Dermis blood vessel endothelial cell (primary cell): ENCODE results near the gene CDH12. TPM values are rescaled to one million over a fixed set of nuclear protein-coding genes. Genes with fewer than 3 reads are reported as not detected.

ENCODE experiments used
- DNase-seq: peaks from one replicate; pipeline ENCODE4 v3.0.0; 2010
- total RNA-seq: library from RNA; depleted of rRNA; stranded (reverse); fragments of >200 nt; gene quantifications from 2 replicates; pipeline ENCODE4 v1.2.3, GENCODE V29; 2014

The CDH12 gene
- total RNA-seq, 1 donor from 2014 or later, result not detected

DNA sequence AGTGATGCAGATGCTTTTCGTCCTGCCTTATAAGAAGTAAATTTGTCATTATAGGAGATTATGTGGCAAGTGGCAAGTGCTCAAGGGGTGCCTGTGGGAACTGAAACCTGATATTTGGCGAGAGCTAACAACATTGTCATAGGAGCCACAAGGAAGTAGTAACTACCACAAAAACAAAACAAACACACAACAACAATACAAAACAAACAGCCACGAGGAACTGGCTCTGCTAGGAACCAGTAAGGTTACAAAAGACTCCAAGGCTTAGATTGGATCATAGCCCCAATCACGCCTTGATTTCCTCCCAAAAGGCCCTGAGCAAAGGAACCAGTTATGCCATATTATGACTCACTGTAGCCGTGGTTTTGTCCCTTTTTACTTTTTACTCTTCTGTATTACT lies 1045.2 kb downstream of the CDH12 start:
- no peak for DNase-seq

DNA sequence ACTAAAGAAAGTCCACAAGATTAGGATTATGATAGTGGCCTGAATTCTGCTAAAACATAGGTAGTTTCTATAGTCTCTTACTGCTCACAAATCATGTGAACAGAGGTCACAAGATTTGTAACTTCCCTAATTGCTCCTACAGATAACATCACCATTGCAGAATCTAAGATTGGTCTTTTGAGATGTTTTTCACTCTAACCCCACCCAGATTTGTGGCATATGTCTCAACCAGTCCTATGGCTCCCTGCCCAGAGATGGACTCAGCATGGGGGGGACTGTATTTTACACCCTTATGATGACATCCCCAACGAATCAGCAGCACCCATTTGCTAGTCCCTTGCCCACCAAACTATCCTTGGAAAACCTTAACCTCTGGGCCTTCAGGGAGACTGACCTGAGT lies 1046.2 kb downstream of the CDH12 start:
- DNase-seq, result no peak

DNA sequence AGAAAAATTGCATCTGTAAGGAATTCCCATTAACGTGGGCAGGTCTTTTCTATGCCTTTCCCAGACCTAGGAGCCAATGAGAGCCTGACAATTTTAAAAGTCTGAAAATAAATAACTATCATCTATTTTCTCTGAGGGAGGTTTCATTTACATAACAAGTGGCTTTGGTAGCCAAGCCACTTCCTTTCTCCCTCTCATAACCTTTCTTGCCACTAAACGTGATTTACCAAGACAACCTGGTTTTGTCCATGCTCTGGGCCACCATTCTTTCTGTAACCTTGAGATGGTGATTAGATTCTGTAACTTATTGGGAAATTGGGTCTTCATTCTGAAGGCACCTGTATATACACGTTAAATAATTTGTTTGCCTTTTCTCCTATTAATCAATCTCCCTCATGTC lies 1046.9 kb downstream of the CDH12 start:
- no peak for DNase-seq

DNA sequence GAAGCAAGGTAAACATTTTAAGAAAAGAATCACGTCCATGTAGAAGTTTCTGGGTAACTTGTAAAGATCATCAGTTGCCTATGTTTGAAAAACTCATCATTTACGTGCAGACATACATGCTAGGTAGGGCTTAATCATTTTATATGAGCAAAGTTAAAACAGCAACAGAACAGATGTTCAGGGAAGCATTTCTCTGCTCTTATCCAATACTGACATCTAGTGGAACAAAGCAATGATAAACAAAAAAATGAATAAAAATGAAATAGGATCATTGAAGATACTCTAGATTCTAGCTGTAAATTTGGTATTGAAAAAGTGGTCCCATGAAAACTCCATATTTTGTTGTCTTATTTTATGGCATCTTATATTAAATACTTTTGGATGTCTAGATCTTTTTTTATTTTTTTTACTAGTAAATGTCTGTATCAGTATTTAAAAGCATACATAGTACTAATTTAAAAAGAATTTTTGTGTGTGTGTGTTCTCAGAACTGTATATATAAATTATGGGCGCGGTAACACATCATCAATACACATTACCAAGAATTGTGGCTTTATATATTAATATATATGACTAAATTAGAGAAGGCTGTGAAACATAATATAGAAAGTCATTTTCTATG lies 1050.2 kb downstream of the CDH12 start:
- DNase-seq, result peak; percentile 33

DNA sequence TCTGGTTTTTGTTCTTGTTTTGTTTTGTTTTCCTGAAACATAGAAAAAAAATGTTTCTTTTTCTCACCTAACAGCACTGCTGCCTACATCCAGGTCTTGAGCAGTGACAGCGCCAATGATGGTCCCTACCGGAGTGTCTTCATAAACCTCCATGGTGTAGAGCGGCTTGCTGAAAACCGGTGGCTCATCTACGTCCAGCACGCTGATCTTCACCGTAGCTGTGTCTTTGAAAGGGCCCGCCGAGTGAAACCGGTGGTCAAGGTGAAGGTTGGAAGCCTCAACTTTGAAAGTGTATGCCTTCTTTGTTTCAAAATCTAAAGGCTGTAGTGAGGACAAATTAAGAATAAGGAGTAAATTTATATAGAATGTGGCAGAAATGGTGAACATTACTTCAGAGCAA lies 1051.0 kb downstream of the CDH12 start:
- no peak for DNase-seq

DNA sequence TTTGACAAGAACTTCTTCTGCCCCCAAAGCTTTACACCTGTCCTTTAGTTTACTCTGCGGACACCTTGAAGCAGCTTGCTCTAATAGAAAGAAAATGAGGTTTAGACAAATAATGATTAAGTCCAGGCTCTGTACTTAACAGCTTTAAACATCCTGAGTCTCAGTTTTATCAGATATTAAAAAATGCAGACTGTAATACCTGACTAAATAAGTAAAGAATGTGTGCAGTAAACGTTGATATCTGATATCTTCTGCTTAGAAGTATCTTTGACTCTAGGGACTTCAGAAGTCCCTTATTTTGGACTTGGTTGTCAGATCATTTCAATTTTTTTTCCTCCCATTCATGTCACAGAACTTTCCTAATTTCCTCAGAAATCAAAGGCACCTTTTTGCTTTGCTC lies 1060.4 kb downstream of the CDH12 start:
- DNase-seq, result no peak

DNA sequence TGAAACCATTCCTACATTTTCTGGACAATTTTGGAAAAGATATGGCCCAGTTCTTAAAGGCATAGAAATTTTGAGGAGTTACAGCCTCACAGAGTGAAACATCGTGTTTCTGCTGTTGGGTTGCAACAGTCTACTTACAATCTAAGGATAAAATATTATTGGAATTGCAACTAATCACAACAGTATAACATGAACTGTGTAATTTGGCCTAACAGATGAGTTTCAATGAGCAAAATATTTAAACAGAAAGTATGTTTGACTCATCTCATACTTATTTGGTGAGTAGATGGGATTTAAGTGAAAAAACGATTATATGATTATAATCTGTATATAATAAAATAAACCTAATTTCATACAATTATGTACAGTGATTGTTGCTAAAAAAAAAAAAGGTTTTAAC lies 1061.8 kb downstream of the CDH12 start:
- no peak for DNase-seq

DNA sequence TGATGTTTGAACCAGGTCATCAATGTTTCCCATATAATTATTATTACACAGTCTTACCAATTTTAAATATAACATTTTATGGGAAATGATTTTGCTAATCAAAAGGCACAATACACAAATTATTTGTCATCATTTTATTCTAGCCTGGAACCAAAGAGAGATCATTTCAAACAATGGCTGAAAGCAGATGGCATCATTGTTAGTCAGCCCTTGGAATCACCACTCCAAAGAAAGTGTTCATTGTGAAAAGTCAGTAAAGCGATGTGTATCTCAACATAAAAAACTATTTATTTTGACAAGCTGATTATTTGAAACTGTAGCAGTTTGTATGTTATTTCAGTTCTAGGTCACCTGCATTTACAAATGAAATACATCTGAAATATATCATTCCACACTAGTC lies 1068.7 kb downstream of the CDH12 start:
- DNase-seq, result no peak

DNA sequence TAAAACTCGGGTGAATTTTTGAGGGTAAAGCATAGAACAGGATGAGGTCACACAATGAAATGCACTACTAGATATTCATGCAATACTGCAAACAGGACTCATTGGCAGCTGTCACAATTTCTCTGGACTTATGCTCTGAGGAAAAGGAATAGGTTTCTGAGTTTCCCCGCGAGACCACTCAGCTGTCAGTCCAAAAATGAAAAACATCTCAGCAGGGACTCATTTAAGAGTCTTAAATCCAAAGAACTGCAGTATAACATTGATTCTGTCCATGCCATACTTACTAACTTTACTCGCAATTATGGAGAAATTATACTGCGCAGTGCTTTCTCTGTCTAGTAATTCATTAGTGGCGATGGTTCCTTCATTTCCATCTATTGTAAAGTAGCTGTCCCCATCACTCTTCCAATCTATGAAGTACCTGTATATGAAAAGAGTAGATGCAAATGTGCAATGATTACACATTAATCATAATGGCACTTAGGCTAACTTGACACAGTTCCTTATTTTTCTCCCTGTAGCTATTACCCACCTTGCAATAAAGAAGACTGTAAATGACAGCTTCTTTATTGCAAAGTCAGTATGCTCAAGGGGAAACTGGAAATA lies 1070.0 kb downstream of the CDH12 start:
- no peak for DNase-seq

DNA sequence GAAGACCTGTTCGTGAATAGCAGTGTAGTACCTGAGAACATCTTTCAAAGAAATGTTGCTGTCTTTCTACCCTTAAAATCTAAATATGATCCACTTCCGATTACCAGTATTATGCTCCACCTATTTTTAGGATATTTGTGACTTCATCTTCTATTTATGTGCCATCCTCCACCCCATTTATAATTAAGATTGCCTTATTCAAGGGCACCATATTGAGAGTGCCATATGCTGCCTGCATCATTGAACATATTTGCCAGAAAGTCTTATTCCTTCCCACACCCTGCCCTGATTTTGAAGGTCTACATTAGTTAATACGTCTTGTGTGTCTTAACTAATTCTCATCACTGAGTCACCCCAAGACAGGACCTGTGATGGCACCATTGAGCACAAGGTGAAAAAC lies 1076.7 kb downstream of the CDH12 start:
- no peak for DNase-seq

DNA sequence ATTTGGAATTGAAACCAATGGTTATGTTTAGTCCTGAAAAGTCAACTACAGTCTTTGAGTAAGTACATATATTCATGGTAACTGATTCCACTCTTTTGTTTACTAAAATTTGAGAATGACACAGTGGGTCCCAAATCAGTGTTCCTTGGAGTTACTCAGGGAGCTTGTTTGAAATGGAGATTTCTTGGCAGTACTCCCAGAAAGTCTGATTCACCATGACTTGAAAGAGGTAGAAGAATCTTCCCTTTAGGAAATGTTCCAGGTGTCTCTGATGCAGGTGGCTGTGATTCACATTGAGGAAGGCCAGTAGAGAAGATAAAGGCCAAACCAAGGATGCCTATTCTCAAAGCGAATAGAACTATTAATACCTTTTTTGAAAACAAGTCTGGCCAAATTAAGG lies 1078.3 kb downstream of the CDH12 start:
- no peak for DNase-seq

DNA sequence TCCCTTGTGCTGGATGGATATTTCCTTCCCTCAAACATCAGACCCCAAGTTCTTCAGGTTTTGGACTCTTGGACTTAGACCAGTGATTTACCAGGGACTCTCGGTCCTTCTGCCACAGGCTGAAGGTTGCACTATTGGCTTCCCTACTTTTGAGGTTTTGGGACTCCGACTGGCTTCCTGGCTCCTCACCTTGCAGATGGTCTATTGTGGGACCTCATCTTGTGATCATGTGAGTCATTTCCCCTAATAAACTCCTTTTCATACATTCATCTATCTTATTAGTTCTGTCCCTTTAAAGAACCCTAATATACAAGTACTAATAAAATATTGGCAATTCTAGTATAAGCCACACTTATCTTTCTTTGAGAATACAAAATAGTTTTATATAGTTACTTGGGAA lies 1078.9 kb downstream of the CDH12 start:
- DNase-seq, result no peak

DNA sequence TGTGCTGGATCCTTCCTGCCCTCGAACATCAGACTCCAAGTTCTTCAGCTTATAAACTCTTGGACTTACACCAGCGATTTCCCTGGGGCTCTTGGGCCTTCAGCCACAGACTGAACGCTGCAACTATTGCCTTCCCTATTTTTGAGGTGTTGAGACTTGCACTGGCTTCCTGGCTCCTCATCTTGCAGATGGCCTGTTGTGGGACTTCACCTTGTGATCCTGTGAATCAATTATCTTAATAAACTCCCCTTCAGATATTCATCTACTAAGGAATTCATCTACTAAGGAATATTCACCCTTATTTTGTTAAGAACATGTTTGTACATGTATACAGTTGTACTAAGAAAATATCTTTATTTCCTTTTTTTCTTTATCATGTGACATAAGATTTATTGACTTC lies 1079.7 kb downstream of the CDH12 start:
- DNase-seq, result no peak

DNA sequence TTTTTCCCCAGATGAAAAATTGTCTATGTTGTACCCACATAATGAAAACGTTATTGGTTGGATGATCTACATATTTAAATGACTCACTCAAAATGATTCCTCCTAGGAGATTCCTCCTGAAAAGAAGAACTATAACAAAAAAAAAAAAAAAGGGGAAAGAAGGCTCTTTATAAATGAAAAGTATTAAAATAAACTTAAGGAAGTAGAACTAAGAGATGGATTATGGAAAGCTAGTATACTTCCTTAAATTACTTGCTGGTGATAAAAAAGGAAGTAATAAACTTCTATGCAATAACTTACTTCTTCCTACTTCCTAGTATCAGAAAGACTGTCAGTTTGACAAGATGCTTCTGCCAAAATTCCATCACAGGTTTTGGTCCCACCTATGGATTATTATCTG lies 1087.7 kb downstream of the CDH12 start:
- DNase-seq, result no peak

DNA sequence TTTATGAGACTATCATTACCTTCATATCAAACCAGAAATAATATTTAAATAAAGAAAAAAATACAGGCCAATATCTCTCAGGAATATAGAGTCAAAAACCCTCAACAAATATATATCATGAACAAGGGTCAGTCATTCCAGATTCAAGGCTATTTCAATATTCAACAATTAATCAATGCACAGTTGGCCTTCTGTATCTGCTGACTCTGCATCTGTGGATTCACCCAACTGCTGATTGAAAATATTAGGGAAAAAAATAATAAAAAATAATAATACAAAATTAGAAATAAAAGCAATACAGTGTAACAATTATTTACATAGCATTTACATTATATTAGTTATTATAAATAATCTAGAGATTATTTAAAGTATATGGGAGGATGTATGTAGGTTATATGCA lies 1114.0 kb downstream of the CDH12 start:
- DNase-seq, result no peak

DNA sequence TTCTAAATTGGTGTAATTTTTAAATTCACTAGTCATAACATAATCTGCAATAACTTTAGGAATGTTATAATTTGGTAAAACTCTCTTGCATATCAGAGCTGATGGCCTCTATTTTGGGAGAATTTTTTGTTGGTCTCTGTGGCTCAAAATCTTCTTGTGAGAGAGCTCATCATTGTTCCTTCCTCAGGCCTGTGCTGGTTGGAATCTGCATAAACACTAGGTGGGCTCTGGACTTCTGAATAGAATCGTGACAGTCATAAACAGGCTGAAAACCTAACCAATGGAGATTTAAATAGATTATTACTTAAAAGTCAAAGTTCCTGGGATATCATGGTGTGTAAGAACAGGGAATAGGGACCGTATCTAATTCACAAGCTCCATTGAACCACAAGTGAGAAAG lies 1129.6 kb downstream of the CDH12 start:
- DNase-seq, result no peak

DNA sequence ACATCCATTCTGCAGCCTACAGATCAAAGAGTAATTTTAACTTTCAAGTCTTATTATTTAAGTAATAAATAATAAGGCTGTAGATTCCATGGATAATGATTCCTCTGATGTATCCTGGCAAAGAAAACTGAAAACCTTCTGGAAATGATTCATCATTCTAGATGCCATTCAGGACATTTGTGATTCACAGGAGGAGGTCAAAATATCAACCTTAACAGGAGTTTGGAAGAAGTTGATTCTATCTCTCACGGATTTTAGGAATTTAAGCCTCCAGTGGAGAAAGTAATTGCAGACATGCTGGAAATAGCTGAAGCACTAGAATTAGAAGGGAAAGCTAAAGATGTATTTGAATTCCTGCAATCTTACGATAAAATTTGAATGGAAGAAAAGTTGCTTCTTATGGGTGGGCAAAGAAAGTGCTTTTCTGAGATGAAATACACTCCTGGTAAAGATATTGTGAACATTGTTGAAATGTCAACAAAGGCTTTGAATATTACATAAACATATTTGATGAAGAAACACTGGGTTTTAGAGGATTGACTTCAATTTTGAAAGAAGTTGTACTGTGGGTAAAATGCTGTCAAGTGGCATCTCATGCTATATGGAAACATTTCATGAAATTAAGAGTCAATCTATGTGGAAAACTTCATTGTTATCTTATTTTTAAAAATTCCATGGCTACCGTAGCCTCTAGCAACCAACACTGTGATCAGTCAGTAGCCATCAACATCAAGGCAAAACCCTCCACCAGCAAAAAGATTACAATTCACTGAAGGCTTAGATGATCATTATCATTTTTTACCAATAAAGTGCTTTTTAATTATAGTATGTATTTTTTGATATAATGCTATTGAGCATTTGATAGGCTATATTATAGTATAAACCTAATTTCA lies 1141.0 kb downstream of the CDH12 start:
- no peak for DNase-seq

DNA sequence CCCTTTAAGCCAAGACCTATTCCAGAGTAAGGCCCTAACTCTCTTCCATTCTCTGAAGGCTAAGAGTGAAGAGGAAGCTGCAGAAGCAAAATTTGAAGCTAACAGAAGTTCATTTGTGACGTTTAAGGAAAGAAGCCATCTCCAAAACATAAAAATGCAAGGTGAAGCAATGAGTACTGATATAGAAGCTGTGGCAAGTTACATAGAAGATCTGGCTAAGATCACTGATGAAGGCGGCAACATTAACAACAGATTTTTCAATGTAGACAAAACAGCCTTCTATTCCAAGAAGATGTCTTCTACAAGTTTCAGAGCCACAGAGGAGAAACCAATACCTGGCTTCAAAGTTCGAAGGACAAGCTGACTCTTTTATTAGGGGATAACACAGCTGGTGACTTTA lies 1143.4 kb downstream of the CDH12 start:
- no peak for DNase-seq

DNA sequence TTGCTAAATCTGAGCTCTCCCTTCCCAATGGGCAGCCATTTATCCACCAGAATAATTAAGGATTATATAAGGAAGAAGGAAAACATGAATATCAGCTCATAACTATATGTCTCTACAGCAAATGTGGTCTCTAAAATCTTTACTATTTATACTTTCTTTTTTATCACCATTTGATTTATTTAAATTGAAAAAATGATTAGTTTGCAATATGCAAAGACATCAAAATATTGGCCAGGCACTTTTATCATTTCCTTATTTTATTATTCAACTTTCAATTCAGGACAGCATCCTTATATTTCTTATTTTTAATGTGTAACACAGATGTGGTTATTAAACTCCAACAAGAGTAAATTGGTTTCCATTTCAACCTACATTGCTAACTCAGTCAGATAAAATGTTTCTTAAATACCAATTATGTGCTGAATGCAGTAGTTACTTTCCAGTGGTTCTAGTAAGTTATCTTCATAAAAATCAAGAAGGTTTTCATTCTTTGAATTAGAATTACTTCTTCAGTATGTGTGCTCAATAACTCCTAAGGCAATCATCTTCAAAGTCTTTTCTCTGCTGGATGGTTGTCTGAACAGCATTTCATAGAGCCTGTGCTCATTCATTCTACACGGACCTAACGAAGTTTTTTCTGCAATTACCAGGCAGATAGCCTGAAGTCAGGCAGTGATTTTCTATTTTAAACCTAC lies 1148.0 kb downstream of the CDH12 start:
- no peak for DNase-seq

DNA sequence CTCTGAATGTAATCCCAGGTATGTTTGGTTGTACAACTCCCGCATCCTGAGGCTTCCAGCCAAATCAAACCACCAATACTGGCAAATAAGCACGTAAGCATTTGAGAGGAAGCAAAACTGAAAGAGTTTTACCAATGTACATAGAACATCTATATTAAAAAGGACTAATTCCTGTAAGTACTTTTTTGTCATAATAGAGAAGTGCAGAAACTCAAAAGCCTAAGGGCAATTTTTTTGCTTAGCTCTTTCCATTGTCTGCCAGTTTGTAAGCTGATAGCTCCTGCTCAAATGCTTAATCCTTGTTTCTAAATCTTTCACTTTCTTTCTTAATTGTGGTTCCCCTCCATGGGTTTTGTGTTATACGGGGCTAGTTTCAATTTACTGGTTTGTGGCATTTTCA lies 1151.8 kb downstream of the CDH12 start:
- DNase-seq, result no peak
